ENCODE measurements around the gene DLX1.

Gene DLX1

GRCh38 chr2:172086241-172087206 lies 1.2 kb downstream of the DLX1 start:
- in situ Hi-C loops (cut with HindIII; ENCODE audit: low sequenced_read_pairs): no loop called here

- in situ Hi-C loops (cut with HindIII; ENCODE audit: low sequenced_read_pairs): no loop called here
Observed at GRCh38 chr2:172087207-172087779, 2.0 kb downstream of the DLX1 start.

GRCh38 chr2:172087780-172088244 lies 2.5 kb downstream of the DLX1 start:
- in situ Hi-C loops (cut with HindIII; ENCODE audit: low sequenced_read_pairs): no loop called here

GRCh38 chr2:172088245-172089004 lies 3.1 kb downstream of the DLX1 start:
- in situ Hi-C loops (cut with HindIII; ENCODE audit: low sequenced_read_pairs): no loop called here

GRCh38 chr2:172089005-172089504 lies 3.7 kb downstream of the DLX1 start:
- in situ Hi-C loops (cut with HindIII; ENCODE audit: low sequenced_read_pairs): no loop called here

GRCh38 chr2:172089633-172090032 lies 4.3 kb downstream of the DLX1 start:
- in situ Hi-C loops (cut with HindIII; ENCODE audit: low sequenced_read_pairs): no loop called here

- in situ Hi-C loops (cut with HindIII; ENCODE audit: low sequenced_read_pairs): no loop called here
Observed at GRCh38 chr2:172090044-172090961, 5.0 kb downstream of the DLX1 start.

GRCh38 chr2:172091000-172091641 lies 5.8 kb downstream of the DLX1 start:
- in situ Hi-C loops (cut with HindIII; ENCODE audit: low sequenced_read_pairs): no loop called here

- in situ Hi-C loops (cut with HindIII; ENCODE audit: low sequenced_read_pairs): no loop called here
Observed at GRCh38 chr2:172091761-172092566, 6.7 kb downstream of the DLX1 start.

- in situ Hi-C loops (cut with HindIII; ENCODE audit: low sequenced_read_pairs): no loop called here
Observed at GRCh38 chr2:172092716-172093415, 7.6 kb downstream of the DLX1 start.

- in situ Hi-C loops (cut with HindIII; ENCODE audit: low sequenced_read_pairs): no loop called here
Observed at GRCh38 chr2:172093416-172094293, 8.3 kb downstream of the DLX1 start.

GRCh38 chr2:172094294-172095145 lies 9.2 kb downstream of the DLX1 start:
- in situ Hi-C loops (cut with HindIII; ENCODE audit: low sequenced_read_pairs): no loop called here

GRCh38 chr2:172095146-172095904 lies 10.0 kb downstream of the DLX1 start:
- in situ Hi-C loops (cut with HindIII; ENCODE audit: low sequenced_read_pairs): no loop called here

GRCh38 chr2:172095905-172096625 lies 10.8 kb downstream of the DLX1 start:
- in situ Hi-C loops (cut with HindIII; ENCODE audit: low sequenced_read_pairs): no loop called here

Measured in DLD1 (cell line).